ENCODE measurements around the gene BACH2. TPM values are rescaled to one million over a fixed set of nuclear protein-coding genes. Genes with fewer than 3 reads are reported as not detected.

Gene BACH2
- total and polyA plus RNA-seq, 2 experiments from 2014 or later: under 0.01 TPM; not detected in 1

GRCh38 chr6:90087106-90087833 is 209.4 kb downstream of the BACH2 start:
- no peaks in the 10 kb centered on the region for H3K36me3 ChIP-seq (ENCODE audit: low read depth)
- no peak overlapping the region for H3K4me2 ChIP-seq (ENCODE audit: unreplicated experiment)
- no peaks in the 10 kb centered on the region for H3K27me3 ChIP-seq (replicated peaks; ENCODE audit: insufficient read depth)
- no peaks in the 10 kb centered on the region for H3K79me2 ChIP-seq (ENCODE audit: insufficient read depth)
- peak overlapping the region; percentile 25; the same call in 1 of the 2 replicates for H3K27ac ChIP-seq
- WGBS, 2 experiments (ENCODE audit: low coverage in 1 of 2, low lambda C conversion rate in 2 of 2, missing lambda C conversion rate in 2 of 2): 45 to 50% methylated on average over 5 of the region's 5 CpGs
- no peak overlapping the region for H3K9ac ChIP-seq
- peaks cover 10% of the 10 kb centered on the region for H3F3A ChIP-seq (ENCODE audit: insufficient read depth)
- in situ Hi-C loops (cut with MboI): no loop called here
- no peaks in the 10 kb centered on the region for H3K9me3 ChIP-seq (ENCODE audit: low read depth)
- H3K4me3 ChIP-seq: no peak overlapping the region
- no peak overlapping the region for H2AFZ ChIP-seq
- DNase-seq: peak; percentile 82
- peaks cover 16% of the 10 kb centered on the region for H3K4me1 ChIP-seq (ENCODE audit: insufficient read depth)
- no peaks in the 10 kb centered on the region for H4K20me1 ChIP-seq (ENCODE audit: insufficient read depth)
- H3K9me2 ChIP-seq (ENCODE audit: insufficient read depth): no peaks in the 10 kb centered on the region
- TF ChIP-seq EZH2phosphoT487 (IDR thresholded peaks at IDR 0.05; ENCODE audit: insufficient read depth, low read depth): no peak
- no peak for TF ChIP-seq EZH2 (IDR thresholded peaks at IDR 0.05; ENCODE audit: insufficient read depth, poor library complexity, severe bottlenecking)

- H3K9me2 ChIP-seq (ENCODE audit: insufficient read depth): no peaks in the 10 kb centered on the region
- no peak overlapping the region for H3K4me3 ChIP-seq
- no peaks in the 10 kb centered on the region for H3K27me3 ChIP-seq (replicated peaks; ENCODE audit: insufficient read depth)
- no peak for TF ChIP-seq EZH2phosphoT487 (IDR thresholded peaks at IDR 0.05; ENCODE audit: insufficient read depth, low read depth)
- TF ChIP-seq EZH2 (IDR thresholded peaks at IDR 0.05; ENCODE audit: insufficient read depth, poor library complexity, severe bottlenecking): no peak
- H3K36me3 ChIP-seq (ENCODE audit: low read depth): no peaks in the 10 kb centered on the region
- DNase-seq: peak; percentile 36
- WGBS, 2 experiments (ENCODE audit: low coverage in 1 of 2, low lambda C conversion rate in 2 of 2, missing lambda C conversion rate in 2 of 2): 82 to 84% methylated on average over 7 of the region's 7 CpGs
- no peaks in the 10 kb centered on the region for H3K9me3 ChIP-seq (ENCODE audit: low read depth)
- H2AFZ ChIP-seq: no peak overlapping the region
- no peak overlapping the region for H3K4me2 ChIP-seq (ENCODE audit: unreplicated experiment)
- H3K9ac ChIP-seq: no peak overlapping the region
- H4K20me1 ChIP-seq (ENCODE audit: insufficient read depth): no peaks in the 10 kb centered on the region
- H3K79me2 ChIP-seq (ENCODE audit: insufficient read depth): no peaks in the 10 kb centered on the region
- H3F3A ChIP-seq (ENCODE audit: insufficient read depth): peaks cover 10% of the 10 kb centered on the region
- peaks cover 16% of the 10 kb centered on the region for H3K4me1 ChIP-seq (ENCODE audit: insufficient read depth)
- in situ Hi-C loops (cut with MboI): no loop called here
- H3K27ac ChIP-seq: no peak overlapping the region
Measured at GRCh38 chr6:90086517-90086916, 210.1 kb downstream of the BACH2 start.

GRCh38 chr6:90083891-90084290 is 212.8 kb downstream of the BACH2 start:
- Histone ChIP-seq H2AFZ (no peak overlapping the region), H3K27me3 (replicated peaks; ENCODE audit: insufficient read depth) (no peaks in the 10 kb centered on the region), H3K79me2 (ENCODE audit: insufficient read depth) (no peaks in the 10 kb centered on the region), H3K4me2 (ENCODE audit: unreplicated experiment) (no peak overlapping the region), H3K27ac (no peak overlapping the region), H3K9me3 (ENCODE audit: low read depth) (no peaks in the 10 kb centered on the region), H4K20me1 (ENCODE audit: insufficient read depth) (no peaks in the 10 kb centered on the region), H3K36me3 (ENCODE audit: low read depth) (no peaks in the 10 kb centered on the region), H3K9ac (no peak overlapping the region), H3K4me3 (no peak overlapping the region), H3K4me1 (ENCODE audit: insufficient read depth) (peaks cover 16% of the 10 kb centered on the region), H3F3A (ENCODE audit: insufficient read depth) (peaks cover 10% of the 10 kb centered on the region), H3K9me2 (ENCODE audit: insufficient read depth) (no peaks in the 10 kb centered on the region)
- 96% methylated on average over 4 of the region's 4 CpGs for WGBS, 2 experiments (ENCODE audit: low coverage in 1 of 2, low lambda C conversion rate in 2 of 2, missing lambda C conversion rate in 2 of 2)
- in situ Hi-C loops (cut with MboI): no loop called here
- no peak for DNase-seq
- TF ChIP-seq EZH2 (IDR thresholded peaks at IDR 0.05; ENCODE audit: insufficient read depth, poor library complexity, severe bottlenecking) (no peak), EZH2phosphoT487 (IDR thresholded peaks at IDR 0.05; ENCODE audit: insufficient read depth, low read depth) (no peak)

- DNase-seq: no peak
- 93 to 94% methylated on average over 2 of the region's 2 CpGs for WGBS, 2 experiments (ENCODE audit: low coverage in 1 of 2, low lambda C conversion rate in 2 of 2, missing lambda C conversion rate in 2 of 2)
- H3K4me3 ChIP-seq: no peak overlapping the region
- H3F3A ChIP-seq (ENCODE audit: insufficient read depth): peaks cover 5% of the 10 kb centered on the region
- no peaks in the 10 kb centered on the region for H4K20me1 ChIP-seq (ENCODE audit: insufficient read depth)
- no peaks in the 10 kb centered on the region for H3K9me3 ChIP-seq (ENCODE audit: low read depth)
- H3K27me3 ChIP-seq (replicated peaks; ENCODE audit: insufficient read depth): no peaks in the 10 kb centered on the region
- no peak overlapping the region for H3K4me2 ChIP-seq (ENCODE audit: unreplicated experiment)
- no peak overlapping the region for H2AFZ ChIP-seq
- H3K4me1 ChIP-seq (ENCODE audit: insufficient read depth): peaks cover 12% of the 10 kb centered on the region
- no peak overlapping the region for H3K9ac ChIP-seq
- H3K9me2 ChIP-seq (ENCODE audit: insufficient read depth): no peaks in the 10 kb centered on the region
- TF ChIP-seq EZH2 (IDR thresholded peaks at IDR 0.05; ENCODE audit: insufficient read depth, poor library complexity, severe bottlenecking): no peak
- TF ChIP-seq EZH2phosphoT487 (IDR thresholded peaks at IDR 0.05; ENCODE audit: insufficient read depth, low read depth): no peak
- in situ Hi-C loops (cut with MboI): no loop called here
- no peak overlapping the region for H3K27ac ChIP-seq
- H3K79me2 ChIP-seq (ENCODE audit: insufficient read depth): no peaks in the 10 kb centered on the region
- no peaks in the 10 kb centered on the region for H3K36me3 ChIP-seq (ENCODE audit: low read depth)
Measured at GRCh38 chr6:90082847-90083246, 213.8 kb downstream of the BACH2 start.

All from GM23248 (cell line).